Testis (tissue), 2 donors: ENCODE results near the gene CTIF.

Source experiments
- CTCF ChIP-seq, 3 experiments: fragments of 450-650 bp in 2 of 3; fragments of 200-600 bp in 1 of 3; sonication (generic) in 1 of 3; IDR thresholded peaks; one replicate each; pipeline ENCODE4 v1.5.1; 2016 to 2019; ENCODE audit warnings: antibody characterized with exemption in 3 of 3, mild to moderate bottlenecking in 2 of 3, moderate library complexity in 1 of 3
- POLR2A ChIP-seq: fragments of 450-650 bp; IDR thresholded peaks from one replicate; pipeline ENCODE4 v1.6.1; 2017; ENCODE audit warnings: antibody characterized with exemption, mild to moderate bottlenecking, moderate library complexity

- no peak for TF ChIP-seq POLR2A
- TF ChIP-seq CTCF (IDR thresholded peaks at IDR 0.05) = no peak
Observed at GRCh38 chr18:48754559-48754958, 215.7 kb downstream of the CTIF start.
